OCI-LY1 (cell line): ENCODE data around the gene ZNF362.

ENCODE experiments used
- H2AFZ ChIP-seq: fragments of 200-600 bp; sonication (generic), shearing (Covaris generic); 2 replicates; pipeline ENCODE4 v1.6.0; 2014; ENCODE audit warnings: antibody characterized with exemption, mild to moderate bottlenecking, low read length
- H3F3A ChIP-seq: fragments of 200-600 bp; sonication (generic), shearing (Covaris generic); 2 replicates; pipeline ENCODE4 v1.6.0; 2014; ENCODE audit warnings: mild to moderate bottlenecking, antibody characterized with exemption, low read length, moderate library complexity; ENCODE audit not compliant: insufficient read depth
- H3K27ac ChIP-seq: fragments of 200-600 bp; sonication (generic); 2 replicates; pipeline ENCODE4 v1.5.1; 2014; ENCODE audit warnings: low read length, mixed run types, mild to moderate bottlenecking, low read depth; ENCODE audit not compliant: poor library complexity, severe bottlenecking
- H3K27me3 ChIP-seq: fragments of 200-600 bp; sonication (generic); 2 replicates; pipeline ENCODE4 v1.6.0; 2014; ENCODE audit warnings: antibody characterized with exemption, mild to moderate bottlenecking, low read length, moderate library complexity; ENCODE audit not compliant: insufficient read depth
- H3K36me3 ChIP-seq: fragments of 200-600 bp; sonication (generic); 2 replicates; pipeline ENCODE4 v1.6.1; 2014; ENCODE audit warnings: mild to moderate bottlenecking, antibody characterized with exemption, low read length, moderate library complexity, mixed read lengths; ENCODE audit not compliant: insufficient read depth
- H3K4me1 ChIP-seq: fragments of 200-600 bp; sonication (generic); 2 replicates; pipeline ENCODE4 v1.5.1; 2014; ENCODE audit warnings: mild to moderate bottlenecking, low read length, moderate library complexity; ENCODE audit not compliant: insufficient read depth, severe bottlenecking
- H3K4me2 ChIP-seq: fragments of 200-600 bp; sonication (generic), shearing (Covaris generic); 2 replicates; pipeline ENCODE4 v1.6.1; 2014; ENCODE audit warnings: low read length
- H3K4me3 ChIP-seq: fragments of 200-600 bp; sonication (generic); 2 replicates; pipeline ENCODE4 v1.5.1; 2014; ENCODE audit warnings: low read length, low read depth, mild to moderate bottlenecking, mixed read lengths; ENCODE audit not compliant: poor library complexity, severe bottlenecking
- H3K79me2 ChIP-seq: fragments of 200-600 bp; shearing (Covaris generic); 2 replicates; pipeline ENCODE4 v1.6.1; 2016; ENCODE audit warnings: mixed run types, low read length, mixed read lengths; ENCODE audit not compliant: insufficient read depth
- H3K9ac ChIP-seq: fragments of 200-600 bp; sonication (generic), shearing (Covaris generic); 2 replicates; pipeline ENCODE4 v1.6.1; 2014; ENCODE audit warnings: mild to moderate bottlenecking, low read length, mixed read lengths
- H3K9me2 ChIP-seq: fragments of 200-600 bp; sonication (generic), shearing (Covaris generic); 2 replicates; pipeline ENCODE4 v1.6.1; 2014; ENCODE audit warnings: low read depth, mild to moderate bottlenecking, low read length, mixed read lengths
- H3K9me3 ChIP-seq: fragments of 200-600 bp; shearing (Covaris generic); 2 replicates; pipeline ENCODE4 v1.6.1; 2014; ENCODE audit warnings: low read length, mixed read lengths
- H4K20me1 ChIP-seq: fragments of 200-600 bp; sonication (generic), shearing (Covaris generic); 2 replicates; pipeline ENCODE4 v1.6.0; 2016; ENCODE audit warnings: mild to moderate bottlenecking, low read length; ENCODE audit not compliant: insufficient read depth
- EZH2 ChIP-seq: fragments of 200-600 bp; sonication (generic), shearing (Covaris generic); IDR thresholded peaks from 2 replicates; pipeline ENCODE4 v1.8.0; 2017; ENCODE audit warnings: borderline replicate concordance, mixed run types, mild to moderate bottlenecking, antibody characterized with exemption, low read length, moderate library complexity, mixed read lengths
- TF ChIP-seq, protein P1 (sequence below): fragments of 200-600 bp; sonication (generic), shearing (Covaris generic); IDR thresholded peaks from 2 replicates; pipeline ENCODE4 v1.5.1; 2017; ENCODE audit warnings: mild to moderate bottlenecking, antibody characterized with exemption, low read length, moderate library complexity, mixed read lengths

ZNF362 gene

DNA sequence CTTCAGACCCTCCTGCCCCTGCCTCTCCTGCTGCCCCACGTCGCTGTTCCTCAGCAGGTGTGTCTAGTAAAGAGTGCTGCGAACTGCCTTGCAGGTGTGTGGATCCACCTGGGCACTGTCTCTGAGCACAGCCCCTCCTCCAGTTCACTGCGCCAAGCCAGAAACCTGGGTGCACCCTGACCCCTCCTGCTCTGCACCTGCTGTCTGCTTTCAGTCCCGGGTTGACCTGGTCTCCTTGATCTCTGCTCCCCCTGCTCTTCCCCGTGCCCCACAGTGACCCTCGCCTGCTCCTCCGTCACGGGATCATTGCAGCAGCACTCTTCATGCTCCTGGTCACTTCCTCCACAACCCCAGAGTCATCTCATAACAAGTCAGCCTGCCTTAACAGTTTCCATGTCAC is 58.1 kb downstream of the ZNF362 start:
- no peaks in the 10 kb centered on the region for H3K36me3 ChIP-seq
- no peaks in the 10 kb centered on the region for H3F3A ChIP-seq
- TF ChIP-seq EZH2, result no peak
- TF ChIP-seq, protein P1, sequence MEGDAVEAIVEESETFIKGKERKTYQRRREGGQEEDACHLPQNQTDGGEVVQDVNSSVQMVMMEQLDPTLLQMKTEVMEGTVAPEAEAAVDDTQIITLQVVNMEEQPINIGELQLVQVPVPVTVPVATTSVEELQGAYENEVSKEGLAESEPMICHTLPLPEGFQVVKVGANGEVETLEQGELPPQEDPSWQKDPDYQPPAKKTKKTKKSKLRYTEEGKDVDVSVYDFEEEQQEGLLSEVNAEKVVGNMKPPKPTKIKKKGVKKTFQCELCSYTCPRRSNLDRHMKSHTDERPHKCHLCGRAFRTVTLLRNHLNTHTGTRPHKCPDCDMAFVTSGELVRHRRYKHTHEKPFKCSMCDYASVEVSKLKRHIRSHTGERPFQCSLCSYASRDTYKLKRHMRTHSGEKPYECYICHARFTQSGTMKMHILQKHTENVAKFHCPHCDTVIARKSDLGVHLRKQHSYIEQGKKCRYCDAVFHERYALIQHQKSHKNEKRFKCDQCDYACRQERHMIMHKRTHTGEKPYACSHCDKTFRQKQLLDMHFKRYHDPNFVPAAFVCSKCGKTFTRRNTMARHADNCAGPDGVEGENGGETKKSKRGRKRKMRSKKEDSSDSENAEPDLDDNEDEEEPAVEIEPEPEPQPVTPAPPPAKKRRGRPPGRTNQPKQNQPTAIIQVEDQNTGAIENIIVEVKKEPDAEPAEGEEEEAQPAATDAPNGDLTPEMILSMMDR, result no peak
- H2AFZ ChIP-seq, result no peak overlapping the region
- H3K27me3 ChIP-seq, result no peaks in the 10 kb centered on the region; the same call in 1 of the 2 replicates
- H3K4me3 ChIP-seq, result no peak overlapping the region
- H3K9ac ChIP-seq, result no peak overlapping the region
- H3K4me2 ChIP-seq, result no peak overlapping the region
- no peaks in the 10 kb centered on the region for H3K9me2 ChIP-seq
- H4K20me1 ChIP-seq, result no peaks in the 10 kb centered on the region
- H3K9me3 ChIP-seq, result no peaks in the 10 kb centered on the region
- no peaks in the 10 kb centered on the region for H3K79me2 ChIP-seq
- H3K4me1 ChIP-seq, result no peaks in the 10 kb centered on the region
- no peak overlapping the region for H3K27ac ChIP-seq

DNA sequence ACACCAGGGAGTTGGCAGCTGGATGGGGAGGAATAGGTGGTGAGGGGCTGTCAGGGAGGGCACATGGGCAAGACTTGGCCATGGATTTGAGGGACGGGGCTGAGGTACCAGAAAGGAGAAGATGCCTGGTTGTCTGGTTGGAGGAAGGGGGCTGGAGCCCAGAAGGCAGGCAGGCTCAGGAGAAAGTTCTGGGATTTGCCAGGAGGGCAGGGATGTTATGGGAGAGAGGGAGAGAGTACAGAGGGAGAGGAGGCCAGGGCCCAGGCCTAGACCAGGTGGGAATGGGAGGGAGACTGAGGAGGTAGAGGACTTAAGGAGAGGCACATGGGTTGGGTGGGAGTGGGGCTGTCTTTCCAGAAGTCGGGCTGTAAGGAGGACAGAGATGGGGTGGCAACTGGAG is 60.3 kb downstream of the ZNF362 start:
- no peaks in the 10 kb centered on the region for H4K20me1 ChIP-seq
- no peak overlapping the region for H3K4me3 ChIP-seq
- no peak overlapping the region for H3K27ac ChIP-seq
- no peak overlapping the region for H2AFZ ChIP-seq
- no peak overlapping the region for H3K9ac ChIP-seq
- no peaks in the 10 kb centered on the region for H3K27me3 ChIP-seq
- H3K4me2 ChIP-seq, result no peak overlapping the region
- H3F3A ChIP-seq, result no peaks in the 10 kb centered on the region
- H3K36me3 ChIP-seq, result no peaks in the 10 kb centered on the region
- H3K9me3 ChIP-seq, result no peaks in the 10 kb centered on the region
- TF ChIP-seq, protein P1, result no peak
- no peak for TF ChIP-seq EZH2
- H3K4me1 ChIP-seq, result no peaks in the 10 kb centered on the region
- no peaks in the 10 kb centered on the region for H3K79me2 ChIP-seq
- no peaks in the 10 kb centered on the region for H3K9me2 ChIP-seq

DNA sequence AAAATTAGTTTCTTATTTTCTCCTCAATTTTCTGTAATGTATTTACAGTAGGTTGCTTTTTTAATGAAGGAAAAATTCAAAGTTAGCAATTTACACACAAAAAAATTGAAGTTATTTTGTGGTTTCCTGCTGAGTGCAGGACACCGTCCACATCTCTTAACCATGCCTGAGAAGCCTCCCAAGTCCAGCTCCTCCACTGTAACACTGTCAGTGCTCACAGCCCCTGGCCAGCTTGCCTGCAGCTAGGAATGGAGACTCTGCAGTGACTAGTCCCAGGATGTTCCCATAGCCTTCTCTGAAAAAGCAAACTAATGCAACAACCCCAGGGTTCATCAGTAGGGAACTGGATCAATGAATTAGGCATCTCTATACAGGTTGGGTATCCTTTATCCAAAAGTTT is 61.1 kb downstream of the ZNF362 start:
- H3K4me1 ChIP-seq, result no peaks in the 10 kb centered on the region

More for the DNA sequence above, 61.1 kb downstream of the ZNF362 start:
- H3K9me2 ChIP-seq, result no peaks in the 10 kb centered on the region
- no peak overlapping the region for H3K4me2 ChIP-seq
- H3F3A ChIP-seq, result no peaks in the 10 kb centered on the region
- no peak overlapping the region for H2AFZ ChIP-seq
- H3K9me3 ChIP-seq, result no peaks in the 10 kb centered on the region
- H3K79me2 ChIP-seq, result no peaks in the 10 kb centered on the region
- no peak overlapping the region for H3K27ac ChIP-seq
- no peak overlapping the region for H3K9ac ChIP-seq
- H3K4me3 ChIP-seq, result no peak overlapping the region
- H3K27me3 ChIP-seq, result no peaks in the 10 kb centered on the region
- no peaks in the 10 kb centered on the region for H3K36me3 ChIP-seq
- no peaks in the 10 kb centered on the region for H4K20me1 ChIP-seq
- TF ChIP-seq, protein P1, result no peak
- no peak for TF ChIP-seq EZH2
